Parathyroid adenoma (tissue), 2 donors: ENCODE data around the gene ATP1B3.
A peak's percentile ranks its signal among the peaks of the same experiment; 100 is the strongest.

Source experiments
- H2AFZ ChIP-seq: fragments of 300-600 bp; sonication (generic); one replicate; pipeline ENCODE4 v1.7.0; 2017; ENCODE audit warnings: antibody characterized with exemption, mild to moderate bottlenecking
- H3K27ac ChIP-seq: fragments of 300-600 bp; sonication (generic); one replicate; pipeline ENCODE4 v1.7.0; 2017
- H3K27me3 ChIP-seq: fragments of 300-600 bp; sonication (generic); one replicate; pipeline ENCODE4 v1.7.0; 2017; ENCODE audit warnings: low read length; ENCODE audit not compliant: control insufficient read depth, insufficient read depth
- H3K36me3 ChIP-seq: fragments of 300-600 bp; sonication (generic); one replicate; pipeline ENCODE4 v1.7.0; 2017; ENCODE audit warnings: low read length; ENCODE audit not compliant: control insufficient read depth, insufficient read depth
- H3K4me1 ChIP-seq: fragments of 300-600 bp; sonication (generic); one replicate; pipeline ENCODE4 v1.7.0; 2017; ENCODE audit warnings: control low read depth
- H3K4me2 ChIP-seq: fragments of 300-600 bp; sonication (generic); one replicate; pipeline ENCODE4 v1.7.0; 2017; ENCODE audit warnings: low read length
- H3K4me3 ChIP-seq: fragments of 300-600 bp; sonication (generic); one replicate; pipeline ENCODE4 v1.7.0; 2017; ENCODE audit warnings: low read depth, low read length
- H3K79me2 ChIP-seq: fragments of 300-600 bp; sonication (generic); one replicate; pipeline ENCODE4 v1.7.0; 2017; ENCODE audit warnings: control low read depth
- H3K9ac ChIP-seq: fragments of 300-600 bp; sonication (generic); one replicate; pipeline ENCODE4 v1.7.0; 2017; ENCODE audit warnings: mild to moderate bottlenecking
- H3K9me3 ChIP-seq: fragments of 300-600 bp; sonication (generic); one replicate; pipeline ENCODE4 v1.7.0; 2017; ENCODE audit warnings: low read length; ENCODE audit not compliant: control insufficient read depth
- TF ChIP-seq, protein P1 (sequence below): fragments of 300-600 bp; sonication (generic); IDR thresholded peaks from one replicate; pipeline ENCODE4 v1.7.0; 2017; ENCODE audit warnings: antibody characterized with exemption, mild to moderate bottlenecking
- donor health status: primary hyperparathyroidism.

Gene ATP1B3

DNA sequence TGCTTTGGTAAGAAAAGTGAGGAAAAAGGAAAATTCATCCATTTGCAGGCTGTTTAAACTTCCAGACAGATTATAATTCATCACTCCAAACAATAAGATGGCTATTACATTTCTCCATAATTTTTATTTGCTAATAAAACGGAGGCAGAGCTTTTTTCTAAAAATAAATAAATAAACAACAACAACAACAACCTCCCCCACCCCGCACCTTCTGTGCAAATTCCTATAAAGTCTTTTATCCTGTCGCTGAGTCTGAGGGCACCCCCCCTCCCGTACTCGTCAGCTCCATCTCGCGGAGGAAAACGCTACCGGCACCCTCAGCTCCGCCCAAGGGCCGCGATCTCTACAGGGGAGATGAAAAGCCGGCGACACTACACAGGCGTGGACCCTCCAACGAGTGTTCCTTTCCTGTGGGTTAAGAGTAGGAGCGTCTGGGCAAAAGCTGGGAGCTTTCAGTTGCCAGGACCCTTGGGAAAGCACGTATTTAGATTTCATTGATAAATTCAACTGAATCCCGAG is 1.0 kb upstream of the ATP1B3 start:
- Histone ChIP-seq H2AFZ (peak overlapping the region; percentile 96), H3K36me3 (no peaks in the 10 kb centered on the region), H3K79me2 (peaks cover 3% of the 10 kb centered on the region), H3K27ac (peak overlapping the region; percentile 92), H3K4me2 (peak overlapping the region; percentile 70), H3K4me1 (no peaks in the 10 kb centered on the region), H3K4me3 (peak overlapping the region; percentile 76), H3K9me3 (no peaks in the 10 kb centered on the region), H3K9ac (peak overlapping the region; percentile 20), H3K27me3 (no peaks in the 10 kb centered on the region)
- TF ChIP-seq, protein P1, sequence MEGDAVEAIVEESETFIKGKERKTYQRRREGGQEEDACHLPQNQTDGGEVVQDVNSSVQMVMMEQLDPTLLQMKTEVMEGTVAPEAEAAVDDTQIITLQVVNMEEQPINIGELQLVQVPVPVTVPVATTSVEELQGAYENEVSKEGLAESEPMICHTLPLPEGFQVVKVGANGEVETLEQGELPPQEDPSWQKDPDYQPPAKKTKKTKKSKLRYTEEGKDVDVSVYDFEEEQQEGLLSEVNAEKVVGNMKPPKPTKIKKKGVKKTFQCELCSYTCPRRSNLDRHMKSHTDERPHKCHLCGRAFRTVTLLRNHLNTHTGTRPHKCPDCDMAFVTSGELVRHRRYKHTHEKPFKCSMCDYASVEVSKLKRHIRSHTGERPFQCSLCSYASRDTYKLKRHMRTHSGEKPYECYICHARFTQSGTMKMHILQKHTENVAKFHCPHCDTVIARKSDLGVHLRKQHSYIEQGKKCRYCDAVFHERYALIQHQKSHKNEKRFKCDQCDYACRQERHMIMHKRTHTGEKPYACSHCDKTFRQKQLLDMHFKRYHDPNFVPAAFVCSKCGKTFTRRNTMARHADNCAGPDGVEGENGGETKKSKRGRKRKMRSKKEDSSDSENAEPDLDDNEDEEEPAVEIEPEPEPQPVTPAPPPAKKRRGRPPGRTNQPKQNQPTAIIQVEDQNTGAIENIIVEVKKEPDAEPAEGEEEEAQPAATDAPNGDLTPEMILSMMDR = peak; percentile 92

DNA sequence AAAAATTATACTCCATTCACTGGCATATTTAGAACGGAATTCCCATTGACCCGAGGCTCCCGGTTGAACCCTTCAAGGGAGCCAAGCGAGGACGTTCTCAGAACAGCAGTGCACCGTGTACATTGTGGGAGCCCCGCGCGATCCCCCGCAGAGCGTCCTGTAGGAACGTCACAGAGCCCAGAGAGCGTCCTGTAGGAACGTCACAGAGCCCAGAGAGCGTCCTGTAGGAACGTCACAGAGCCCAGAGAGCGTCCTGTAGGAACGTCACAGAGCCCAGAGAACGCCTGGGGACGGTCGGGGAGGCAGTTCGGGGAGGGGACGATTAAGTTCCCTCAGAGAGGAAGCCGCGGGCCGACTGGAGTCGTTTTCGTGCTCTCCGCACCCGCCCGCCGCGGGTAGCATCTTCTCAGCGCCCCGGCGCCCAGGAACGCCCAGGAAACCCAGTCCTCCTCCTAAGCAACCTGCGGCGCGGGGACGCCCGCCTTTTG is 506 bp upstream of the ATP1B3 start:
- TF ChIP-seq, protein P1 = peak; percentile 12
- Histone ChIP-seq H2AFZ (peak overlapping the region; percentile 96), H3K4me1 (no peaks in the 10 kb centered on the region), H3K4me2 (peak overlapping the region; percentile 70), H3K79me2 (peaks cover 3% of the 10 kb centered on the region), H3K9me3 (no peaks in the 10 kb centered on the region), H3K36me3 (no peaks in the 10 kb centered on the region), H3K27me3 (no peaks in the 10 kb centered on the region), H3K4me3 (peak overlapping the region; percentile 76), H3K9ac (peak overlapping the region; percentile 20), H3K27ac (peak overlapping the region; percentile 92)

DNA sequence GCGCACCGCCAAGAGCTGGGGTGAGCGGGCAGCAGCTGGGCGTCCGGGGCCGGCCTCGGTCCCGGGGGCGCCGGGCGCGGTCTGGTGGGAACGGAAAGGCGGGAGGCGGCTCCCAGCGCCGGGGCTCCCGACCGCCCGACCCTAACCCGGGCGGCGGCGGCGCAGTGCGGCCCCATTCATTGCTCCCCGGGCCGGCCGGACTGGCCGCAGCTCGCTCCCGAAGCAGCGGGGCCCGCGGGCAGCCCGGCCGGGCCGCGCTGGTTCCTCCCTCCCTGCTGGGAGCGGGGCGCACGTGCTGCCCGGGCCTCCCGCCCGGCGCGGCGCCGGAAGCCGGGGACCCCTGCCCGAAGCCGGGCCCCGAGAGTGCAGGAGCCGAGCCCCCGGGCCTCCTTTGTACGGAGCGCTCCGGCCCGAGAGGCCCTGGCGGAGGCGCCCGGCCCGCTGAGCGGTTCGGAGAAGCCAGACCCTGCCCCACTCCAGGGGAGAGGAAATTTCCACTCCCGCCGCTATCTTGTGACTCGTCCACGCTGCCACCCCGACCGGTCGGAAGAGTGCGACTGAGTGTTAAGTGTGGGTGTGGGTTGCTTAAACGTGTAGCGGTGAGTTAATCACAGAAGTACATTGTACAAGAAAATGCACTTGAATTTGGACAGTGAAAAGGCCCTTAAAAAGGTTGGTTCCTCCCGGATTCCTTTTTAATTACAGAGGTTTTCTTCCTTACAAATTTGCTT is 613 bp downstream of the ATP1B3 start:
- Histone ChIP-seq H3K9me3 (no peaks in the 10 kb centered on the region), H3K4me3 (peak overlapping the region; percentile 67), H3K4me1 (no peaks in the 10 kb centered on the region), H2AFZ (peak overlapping the region; percentile 92), H3K9ac (peak overlapping the region; percentile 16), H3K4me2 (peak overlapping the region; percentile 81), H3K79me2 (peaks cover 9% of the 10 kb centered on the region), H3K27me3 (no peaks in the 10 kb centered on the region), H3K36me3 (no peaks in the 10 kb centered on the region), H3K27ac (peak overlapping the region; percentile 83)
- TF ChIP-seq, protein P1 = no peak

DNA sequence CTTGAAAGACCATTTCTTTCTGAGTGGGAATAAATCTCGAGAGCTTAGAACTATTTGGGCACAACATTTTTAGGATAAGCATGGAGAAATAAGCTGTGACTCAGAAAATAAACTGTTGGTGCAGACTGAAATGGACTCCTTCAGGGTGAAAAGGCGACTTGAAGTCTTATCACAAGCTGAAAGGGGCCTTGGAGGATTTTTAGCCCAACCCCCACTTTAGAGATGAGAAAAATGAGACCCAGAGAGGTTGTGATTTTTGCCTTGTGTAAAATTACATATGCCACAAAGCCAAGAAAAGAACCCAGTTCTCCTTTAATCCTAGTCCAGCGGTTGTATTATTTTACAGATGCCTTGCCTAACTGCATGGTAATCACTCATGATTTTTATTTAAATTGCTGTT is 1.5 kb downstream of the ATP1B3 start:
- no peak overlapping the region for H2AFZ ChIP-seq
- TF ChIP-seq, protein P1 = no peak
- no peaks in the 10 kb centered on the region for H3K27me3 ChIP-seq
- H3K9me3 ChIP-seq = no peaks in the 10 kb centered on the region
- no peak overlapping the region for H3K9ac ChIP-seq
- H3K79me2 ChIP-seq = peaks cover 15% of the 10 kb centered on the region
- no peak overlapping the region for H3K4me3 ChIP-seq
- no peaks in the 10 kb centered on the region for H3K36me3 ChIP-seq
- no peak overlapping the region for H3K27ac ChIP-seq
- H3K4me2 ChIP-seq = no peak overlapping the region
- H3K4me1 ChIP-seq = no peaks in the 10 kb centered on the region
